ENCODE measurements around the gene SRRM3.
"Not testable (repeated sequence)": the region's sequence is repeated elsewhere in the genome, so short reads cannot be mapped to it uniquely, and the experiment has no call there.

SRRM3 gene

GRCh38 chr7:76173566-76174205, 28.0 kb upstream of the SRRM3 start:
- Mint-ChIP-seq H3K27ac (no peak overlapping the region), H3K36me3 (ENCODE audit: low read depth) (no peaks in the 10 kb centered on the region), H3K4me3 (no peak overlapping the region), H3K27me3 (ENCODE audit: low read depth) (no peaks in the 10 kb centered on the region), H3K9me3 (no peaks in the 10 kb centered on the region), H3K4me1 (ENCODE audit: low read depth) (peaks cover 6% of the 10 kb centered on the region)

- H3K27ac Mint-ChIP-seq; H3K4me3 Mint-ChIP-seq; H3K36me3 Mint-ChIP-seq (ENCODE audit: low read depth); H3K9me3 Mint-ChIP-seq; H3K4me1 Mint-ChIP-seq (ENCODE audit: low read depth); H3K27me3 Mint-ChIP-seq (ENCODE audit: low read depth): not testable (repeated sequence)
Measured at GRCh38 chr7:76176951-76177350, 24.7 kb upstream of the SRRM3 start.

GRCh38 chr7:76179686-76180085, 22.0 kb upstream of the SRRM3 start:
- no peaks in the 10 kb centered on the region for H3K9me3 Mint-ChIP-seq
- H3K4me1 Mint-ChIP-seq (ENCODE audit: low read depth): peaks cover 3% of the 10 kb centered on the region
- H3K27ac Mint-ChIP-seq: no peak overlapping the region
- no peaks in the 10 kb centered on the region for H3K36me3 Mint-ChIP-seq (ENCODE audit: low read depth)
- H3K4me3 Mint-ChIP-seq: no peak overlapping the region
- H3K27me3 Mint-ChIP-seq (ENCODE audit: low read depth): no peaks in the 10 kb centered on the region

- Mint-ChIP-seq H3K9me3 (no peaks in the 10 kb centered on the region), H3K27ac (no peak overlapping the region), H3K4me3 (no peak overlapping the region), H3K36me3 (ENCODE audit: low read depth) (no peaks in the 10 kb centered on the region), H3K4me1 (ENCODE audit: low read depth) (peaks cover 3% of the 10 kb centered on the region), H3K27me3 (ENCODE audit: low read depth) (no peaks in the 10 kb centered on the region)
Measured at GRCh38 chr7:76182225-76182960, 19.3 kb upstream of the SRRM3 start.

GRCh38 chr7:76185187-76185896, 16.4 kb upstream of the SRRM3 start:
- Mint-ChIP-seq H3K4me1 (ENCODE audit: low read depth) (no peaks in the 10 kb centered on the region), H3K9me3 (no peaks in the 10 kb centered on the region), H3K27ac (no peak overlapping the region), H3K27me3 (ENCODE audit: low read depth) (no peaks in the 10 kb centered on the region), H3K4me3 (no peak overlapping the region), H3K36me3 (ENCODE audit: low read depth) (no peaks in the 10 kb centered on the region)

GRCh38 chr7:76187272-76187671, 14.4 kb upstream of the SRRM3 start:
- H3K36me3 Mint-ChIP-seq (ENCODE audit: low read depth): no peaks in the 10 kb centered on the region
- no peaks in the 10 kb centered on the region for H3K27me3 Mint-ChIP-seq (ENCODE audit: low read depth)
- no peak overlapping the region for H3K27ac Mint-ChIP-seq
- H3K4me3 Mint-ChIP-seq: no peak overlapping the region
- no peaks in the 10 kb centered on the region for H3K9me3 Mint-ChIP-seq
- H3K4me1 Mint-ChIP-seq (ENCODE audit: low read depth): no peaks in the 10 kb centered on the region

- H3K36me3 Mint-ChIP-seq (ENCODE audit: low read depth): no peaks in the 10 kb centered on the region
- no peak overlapping the region for H3K27ac Mint-ChIP-seq
- H3K4me1 Mint-ChIP-seq (ENCODE audit: low read depth): no peaks in the 10 kb centered on the region
- no peak overlapping the region for H3K4me3 Mint-ChIP-seq
- H3K9me3 Mint-ChIP-seq: no peaks in the 10 kb centered on the region
- H3K27me3 Mint-ChIP-seq (ENCODE audit: low read depth): no peaks in the 10 kb centered on the region
Measured at GRCh38 chr7:76189276-76189675, 12.4 kb upstream of the SRRM3 start.

- Mint-ChIP-seq H3K9me3 (no peaks in the 10 kb centered on the region), H3K27me3 (ENCODE audit: low read depth) (no peaks in the 10 kb centered on the region), H3K27ac (no peak overlapping the region), H3K4me3 (no peak overlapping the region), H3K4me1 (ENCODE audit: low read depth) (no peaks in the 10 kb centered on the region), H3K36me3 (ENCODE audit: low read depth) (no peaks in the 10 kb centered on the region)
Measured at GRCh38 chr7:76191783-76192240, 9.9 kb upstream of the SRRM3 start.

GRCh38 chr7:76193466-76193865, 8.2 kb upstream of the SRRM3 start:
- no peak overlapping the region for H3K4me3 Mint-ChIP-seq
- H3K9me3 Mint-ChIP-seq: no peaks in the 10 kb centered on the region
- H3K27ac Mint-ChIP-seq: no peak overlapping the region
- no peaks in the 10 kb centered on the region for H3K36me3 Mint-ChIP-seq (ENCODE audit: low read depth)
- no peaks in the 10 kb centered on the region for H3K27me3 Mint-ChIP-seq (ENCODE audit: low read depth)
- no peaks in the 10 kb centered on the region for H3K4me1 Mint-ChIP-seq (ENCODE audit: low read depth)

- Mint-ChIP-seq H3K4me3 (no peak overlapping the region), H3K9me3 (no peaks in the 10 kb centered on the region), H3K4me1 (ENCODE audit: low read depth) (no peaks in the 10 kb centered on the region), H3K27me3 (ENCODE audit: low read depth) (no peaks in the 10 kb centered on the region), H3K27ac (no peak overlapping the region), H3K36me3 (ENCODE audit: low read depth) (no peaks in the 10 kb centered on the region)
Measured at GRCh38 chr7:76193883-76194282, 7.8 kb upstream of the SRRM3 start.

- Mint-ChIP-seq H3K27ac (peak overlapping the region; percentile 31), H3K27me3 (ENCODE audit: low read depth) (no peaks in the 10 kb centered on the region), H3K9me3 (no peaks in the 10 kb centered on the region), H3K4me3 (no peak overlapping the region), H3K36me3 (ENCODE audit: low read depth) (no peaks in the 10 kb centered on the region), H3K4me1 (ENCODE audit: low read depth) (no peaks in the 10 kb centered on the region)
Measured at GRCh38 chr7:76196786-76197185, 4.9 kb upstream of the SRRM3 start.

GRCh38 chr7:76198202-76198601, 3.5 kb upstream of the SRRM3 start:
- Mint-ChIP-seq H3K27me3 (ENCODE audit: low read depth) (no peaks in the 10 kb centered on the region), H3K9me3 (no peaks in the 10 kb centered on the region), H3K4me3 (no peak overlapping the region), H3K4me1 (ENCODE audit: low read depth) (no peaks in the 10 kb centered on the region), H3K36me3 (ENCODE audit: low read depth) (no peaks in the 10 kb centered on the region), H3K27ac (no peak overlapping the region)

GRCh38 chr7:76202666-76203030, 952 bp downstream of the SRRM3 start:
- H3K27me3 Mint-ChIP-seq (ENCODE audit: low read depth): no peaks in the 10 kb centered on the region
- no peaks in the 10 kb centered on the region for H3K36me3 Mint-ChIP-seq (ENCODE audit: low read depth)
- no peak overlapping the region for H3K27ac Mint-ChIP-seq
- H3K4me3 Mint-ChIP-seq: no peak overlapping the region
- no peaks in the 10 kb centered on the region for H3K4me1 Mint-ChIP-seq (ENCODE audit: low read depth)
- H3K9me3 Mint-ChIP-seq: no peaks in the 10 kb centered on the region

GRCh38 chr7:76204147-76204546, 2.5 kb downstream of the SRRM3 start:
- H3K4me3 Mint-ChIP-seq: no peak overlapping the region
- H3K27me3 Mint-ChIP-seq (ENCODE audit: low read depth): no peaks in the 10 kb centered on the region
- H3K4me1 Mint-ChIP-seq (ENCODE audit: low read depth): no peaks in the 10 kb centered on the region
- no peak overlapping the region for H3K27ac Mint-ChIP-seq
- no peaks in the 10 kb centered on the region for H3K9me3 Mint-ChIP-seq
- H3K36me3 Mint-ChIP-seq (ENCODE audit: low read depth): no peaks in the 10 kb centered on the region

- H3K27me3 Mint-ChIP-seq (ENCODE audit: low read depth): no peaks in the 10 kb centered on the region
- H3K4me1 Mint-ChIP-seq (ENCODE audit: low read depth): no peaks in the 10 kb centered on the region
- H3K9me3 Mint-ChIP-seq: no peaks in the 10 kb centered on the region
- H3K4me3 Mint-ChIP-seq: no peak overlapping the region
- no peaks in the 10 kb centered on the region for H3K36me3 Mint-ChIP-seq (ENCODE audit: low read depth)
- H3K27ac Mint-ChIP-seq: no peak overlapping the region
Measured at GRCh38 chr7:76206633-76207032, 4.9 kb downstream of the SRRM3 start.

Data from T-helper 1 cell treated with Interleukin-12 subunit alpha and Interleukin-12 subunit beta and Interleukin-4 antibody, amounts not matched to agents 30 μg/mL and 1 μg/mL, for 36 hours (primary cell).